Suppressor macrophage treated with lipopolysaccharide for 1 hour (primary cell): ENCODE measurements around the gene CACNB1.
A peak's percentile ranks its signal among the peaks of the same experiment; 100 is the strongest.
"Not testable (repeated sequence)": the region's sequence is repeated elsewhere in the genome, so short reads cannot be mapped to it uniquely, and the experiment has no call there.

ENCODE experiments used
- DNase-seq, 3 donors: peaks; one replicate each; pipeline ENCODE4 v3.0.0-alpha.2; 2020 to 2022

Gene CACNB1

DNA sequence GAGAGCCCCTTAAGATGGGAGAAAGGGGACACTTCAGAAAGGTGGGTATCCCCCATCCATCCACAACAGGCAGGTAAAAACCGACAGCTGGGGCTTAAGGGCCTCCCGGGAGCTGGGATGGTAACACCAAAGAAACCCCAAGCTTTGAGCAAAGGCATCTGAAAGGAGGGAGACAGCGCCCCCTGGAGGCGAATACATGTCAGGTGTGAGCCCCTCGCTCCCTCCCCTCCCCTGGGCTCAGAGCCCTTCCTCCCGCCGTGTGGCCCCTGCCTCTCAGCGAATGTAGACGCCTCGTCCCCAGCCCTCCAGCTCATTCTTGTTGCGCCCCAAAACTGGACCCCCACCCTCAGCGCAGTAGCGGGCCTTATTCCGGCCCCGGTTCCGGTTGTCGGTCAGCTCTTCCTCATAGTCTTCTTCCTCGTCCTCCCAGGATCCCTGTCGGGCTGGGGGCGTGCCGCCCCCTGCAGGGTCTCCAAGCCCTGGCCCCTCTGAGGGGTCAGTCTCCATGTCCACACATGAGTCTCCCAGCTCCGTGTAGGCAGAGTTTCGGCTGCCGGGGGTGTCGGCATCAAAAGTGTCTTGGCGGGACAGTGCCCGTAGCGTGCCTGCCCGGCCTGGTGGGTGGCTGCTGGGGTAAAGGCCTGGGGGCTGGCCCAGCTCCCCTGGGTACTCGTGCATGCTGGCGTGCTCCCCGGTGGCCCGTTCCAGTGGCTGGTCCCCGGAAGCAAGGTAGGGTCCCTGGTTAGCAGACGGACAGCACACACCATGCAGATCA lies 22.4 kb downstream of the CACNB1 start:
- peak; percentile 76 to 93 (median 78) for DNase-seq

- no peak for DNase-seq
These were observed 23.8 kb downstream of the CACNB1 start for GRCh38 chr17:39173526-39174274.

- no peak for DNase-seq
These were observed 24.4 kb downstream of the CACNB1 start for GRCh38 chr17:39173080-39173479.

GRCh38 chr17:39171933-39172332 lies 25.5 kb downstream of the CACNB1 start:
- no peak for DNase-seq

GRCh38 chr17:39170558-39170957 lies 26.9 kb downstream of the CACNB1 start:
- no peak for DNase-seq

DNA sequence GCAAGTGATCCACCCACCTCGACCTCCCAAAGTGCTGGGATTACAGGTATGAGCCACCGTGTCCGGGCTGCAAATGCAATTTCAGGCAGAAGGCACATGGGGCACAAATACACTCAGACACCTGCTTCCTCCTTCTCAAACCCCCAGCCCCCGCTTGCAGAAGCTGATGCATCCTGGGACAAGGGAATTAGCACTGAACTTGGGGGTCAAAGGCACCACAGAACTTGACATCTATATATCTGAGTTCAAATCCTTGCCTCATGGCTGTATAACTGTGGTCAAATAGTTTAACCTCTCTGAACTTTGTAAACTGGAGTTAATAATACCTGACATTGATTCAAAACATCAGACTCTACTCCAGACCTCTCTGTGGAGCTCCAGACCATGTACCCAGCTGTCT lies 27.4 kb downstream of the CACNB1 start:
- DNase-seq = no peak

DNA sequence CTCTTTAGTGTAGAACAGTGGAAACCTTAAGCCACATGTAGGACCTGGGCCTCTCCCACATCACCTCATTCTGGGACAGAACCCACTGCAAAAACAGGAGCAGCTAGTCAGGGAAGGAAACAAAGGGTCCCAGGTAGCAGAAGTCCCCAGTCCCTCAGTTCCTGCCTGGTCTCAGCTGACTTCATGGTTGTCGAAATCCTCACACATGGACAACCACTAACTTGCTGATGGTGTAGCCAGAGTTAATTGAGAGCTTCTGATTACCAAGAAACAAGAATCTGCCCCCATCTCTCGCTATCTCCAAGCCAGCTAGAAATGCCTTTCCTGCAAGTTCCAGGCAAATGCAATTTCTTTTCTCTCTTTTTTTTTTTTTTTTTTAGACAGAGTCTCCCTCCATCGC lies 28.0 kb downstream of the CACNB1 start:
- no peak for DNase-seq

DNA sequence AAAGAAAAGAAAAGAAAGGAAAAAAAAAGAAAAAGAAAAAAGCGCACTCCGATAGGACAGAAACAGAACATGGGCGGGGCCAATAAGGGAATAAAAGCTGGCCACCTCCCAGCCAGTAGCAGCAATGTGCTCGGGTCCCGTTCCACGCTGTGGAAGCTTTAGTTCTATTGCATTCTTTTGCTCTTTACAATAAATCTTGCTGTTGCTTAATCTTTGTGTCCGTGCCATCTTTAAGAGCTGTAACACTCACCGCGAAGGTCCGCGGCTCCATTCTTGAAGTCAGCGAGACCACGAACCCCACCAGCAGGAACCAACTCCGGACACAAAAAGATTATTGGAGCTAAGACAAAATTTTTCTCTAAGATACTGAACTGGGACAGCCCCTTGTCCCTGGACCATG lies 28.4 kb downstream of the CACNB1 start:
- no peak for DNase-seq

DNA sequence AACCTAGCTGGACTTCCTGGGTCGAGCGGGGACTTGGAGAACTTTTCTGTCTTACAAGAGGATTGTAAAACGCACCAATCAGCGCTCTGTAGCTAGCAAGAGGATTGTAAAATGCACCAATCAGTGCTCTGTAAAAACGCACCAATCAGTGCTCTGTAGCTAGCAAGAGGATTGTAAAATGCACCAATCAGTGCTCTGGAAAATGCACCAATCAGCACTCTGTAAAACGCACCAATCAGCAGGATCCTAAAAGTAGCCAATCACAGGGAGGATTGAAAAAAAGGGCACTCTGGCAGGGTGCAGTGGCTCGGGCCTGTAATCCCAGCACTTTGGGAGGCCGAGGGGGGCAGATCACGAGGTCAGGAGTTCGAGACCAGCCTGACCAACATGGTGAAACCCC lies 29.0 kb downstream of the CACNB1 start:
- DNase-seq = not testable (repeated sequence)

- DNase-seq = peak; percentile 50 to 63 (median 55)
These were observed 30.0 kb downstream of the CACNB1 start for GRCh38 chr17:39167476-39167875.

DNA sequence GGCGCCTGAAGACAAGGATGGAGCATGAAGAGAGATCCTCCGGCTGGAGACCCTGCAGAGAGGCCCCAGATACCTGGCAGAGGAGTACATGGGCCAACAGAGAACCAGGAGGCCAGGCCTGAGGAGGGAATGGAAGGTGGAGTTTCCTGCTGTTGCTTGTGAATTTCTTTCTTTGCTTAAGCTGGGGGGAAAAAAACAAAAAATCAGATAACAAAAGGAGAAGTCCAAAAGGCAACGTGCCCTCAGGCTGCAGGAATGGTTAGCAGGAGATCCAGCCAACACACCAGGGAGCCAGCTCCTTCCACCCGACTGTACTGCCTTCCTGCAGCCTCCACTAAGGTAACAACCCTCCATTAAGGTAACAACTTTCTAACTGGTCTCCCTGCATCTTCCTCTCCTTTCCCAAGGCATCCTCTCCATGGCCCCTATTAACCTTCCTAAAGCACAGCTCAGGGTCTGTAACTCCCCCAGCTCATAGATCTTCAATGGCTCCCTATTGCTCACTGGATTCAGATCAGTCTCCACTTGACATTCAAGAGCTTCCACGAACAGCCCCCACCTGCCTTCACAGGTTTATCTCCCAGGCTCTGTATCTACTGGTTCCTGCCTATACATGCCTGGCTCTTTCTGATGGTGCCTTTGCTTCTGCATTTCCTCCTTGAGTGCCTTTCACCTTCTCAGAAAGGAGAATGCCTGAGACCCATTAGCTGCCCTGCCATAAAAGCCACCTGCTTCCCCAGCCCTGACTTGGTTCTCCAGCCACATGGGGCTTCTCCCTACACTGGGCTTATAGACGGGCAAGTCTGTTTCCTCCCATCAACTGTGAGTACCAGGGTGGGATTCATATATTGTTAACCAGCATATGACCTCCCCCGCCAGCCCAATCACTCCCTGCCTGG lies 30.8 kb downstream of the CACNB1 start:
- DNase-seq = no peak

GRCh38 chr17:39165841-39166349 lies 31.6 kb downstream of the CACNB1 start, which contains the start of gene ARL5C:
Gene ARL5C (minus strand): TSS chr17:39166161. CDS start chr17:39165760, 401 bp downstream.
- DNase-seq = peak in 2 of 3 donors; percentile 35 to 52

- no peak for DNase-seq
These were observed 32.2 kb downstream of the CACNB1 start for GRCh38 chr17:39165178-39165840.

GRCh38 chr17:39164675-39165143 lies 32.8 kb downstream of the CACNB1 start:
- DNase-seq = peak; percentile 81 to 92 (median 87)

GRCh38 chr17:39161962-39162361 lies 35.5 kb downstream of the CACNB1 start:
- no peak for DNase-seq

- DNase-seq = no peak
These were observed 38.8 kb downstream of the CACNB1 start for GRCh38 chr17:39158623-39159022.

DNA sequence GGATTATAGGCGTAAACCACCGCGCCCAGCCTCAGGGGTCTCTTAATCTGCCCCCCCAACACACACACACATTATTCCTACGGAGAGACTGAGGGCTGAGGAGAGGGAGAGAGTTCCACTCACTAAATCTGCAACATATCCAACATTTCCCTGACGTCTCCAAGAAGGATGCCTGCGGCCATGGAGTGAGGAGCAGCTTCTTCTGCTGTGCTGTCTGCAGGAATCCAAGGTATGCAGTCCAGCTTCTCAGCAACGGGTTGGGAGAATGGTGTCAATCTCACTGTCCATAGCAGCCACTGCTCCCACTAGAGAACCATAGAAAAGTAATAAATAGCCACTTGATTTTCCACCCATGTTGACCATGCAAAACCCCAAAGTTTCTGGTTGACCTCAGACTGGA lies 41.0 kb downstream of the CACNB1 start:
- no peak for DNase-seq

- DNase-seq = no peak
These were observed 41.8 kb downstream of the CACNB1 start for GRCh38 chr17:39155654-39156053.

GRCh38 chr17:39153599-39154051 lies 43.8 kb downstream of the CACNB1 start:
- peak; percentile 89 to 95 (median 92) for DNase-seq

DNA sequence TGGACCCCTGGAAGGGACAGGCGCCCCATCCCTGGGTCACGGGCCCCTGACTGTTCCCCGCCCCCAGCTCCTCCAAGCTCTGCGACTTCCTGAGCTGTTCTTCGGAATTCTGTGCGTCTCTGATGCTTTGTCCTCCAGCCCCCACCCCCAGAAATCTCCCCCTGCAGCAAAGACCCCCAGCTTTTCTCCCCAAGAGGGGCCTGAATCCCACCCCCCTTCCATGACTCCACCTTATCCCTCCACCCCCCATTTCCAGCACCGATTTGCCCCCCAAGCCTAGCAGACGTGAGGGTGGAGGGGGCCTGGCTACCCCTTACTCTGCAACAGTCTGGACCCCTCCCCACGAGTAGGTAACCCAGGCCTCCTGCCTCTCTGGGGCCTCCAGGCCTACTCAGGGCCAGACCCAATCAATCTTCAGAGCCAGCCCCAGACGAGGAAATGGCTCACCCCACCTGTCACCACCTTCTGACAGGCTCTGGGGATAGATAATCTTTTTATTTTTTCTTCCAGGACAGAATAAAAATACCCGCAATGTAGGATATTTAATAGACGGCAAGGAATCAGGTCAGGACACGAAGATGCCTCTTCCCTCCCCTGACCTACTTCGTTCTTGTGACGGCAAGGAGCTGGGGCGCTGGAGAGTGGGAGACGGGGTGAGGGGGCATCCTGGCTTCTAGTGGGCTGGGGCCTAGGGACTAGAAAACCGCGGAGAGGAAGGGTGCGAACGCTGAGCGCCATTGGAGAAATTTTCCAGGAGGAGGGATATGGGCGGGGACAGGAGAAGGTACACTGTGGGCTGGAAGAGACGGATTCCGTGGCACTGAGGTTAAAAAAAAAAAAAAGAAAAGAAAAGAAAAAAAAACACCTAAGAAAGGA lies 45.3 kb downstream of the CACNB1 start:
- no peak for DNase-seq
